ENCODE results near the gene ATP5PO. TPM values are rescaled to one million over a fixed set of nuclear protein-coding genes. Genes with fewer than 3 reads are reported as not detected.
A peak's percentile ranks its signal among the peaks of the same experiment; 100 is the strongest.

The ATP5PO gene
- total RNA-seq, 1 experiment from 2014 or later: 254 TPM

DNA sequence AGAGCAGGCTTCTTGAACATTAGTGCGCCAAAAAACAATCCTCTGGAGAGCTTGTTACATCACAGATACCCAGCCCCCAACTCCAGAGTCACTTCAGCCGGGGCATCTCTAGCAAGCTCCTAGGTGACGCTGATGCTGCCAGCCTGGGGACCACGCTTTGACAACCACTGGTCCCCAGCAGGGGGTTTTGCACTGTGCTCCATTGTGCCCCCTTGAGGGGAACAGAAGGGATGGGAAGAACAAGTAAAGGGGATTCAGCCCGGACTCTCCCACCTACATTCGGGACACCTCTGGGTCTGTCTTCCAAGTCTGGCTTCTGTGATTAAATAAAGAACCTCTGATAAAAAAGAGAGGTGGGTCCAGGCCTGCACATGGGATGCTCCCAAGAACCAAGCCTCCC, 60.4 kb downstream of the ATP5PO start:
- ChIA-PET CTCF (no interaction called here), POLR2A (ENCODE audit: low non-redundant PET) (no interaction called here)
- no peaks in the 10 kb centered on the region for H3K4me1 ChIP-seq (ENCODE audit: insufficient read depth, low read length, poor library complexity, severe bottlenecking)
- no peak overlapping the region for H3K27ac ChIP-seq (ENCODE audit: low read depth, low read length, poor library complexity, severe bottlenecking)
- H3K27me3 ChIP-seq (replicated peaks; ENCODE audit: insufficient read depth, low read depth, low read length, poor library complexity): no peaks in the 10 kb centered on the region
- intact Hi-C loops (cut with micrococcal nuclease; ENCODE audit: unreplicated experiment): no loop called here
- DNase-seq (ENCODE audit: low spot score): no peak
- H3K4me3 ChIP-seq (ENCODE audit: low read depth, low read length, poor library complexity, severe bottlenecking): no peak overlapping the region
- no TSS peak for BruUV-seq (replicated peaks)
- TF ChIP-seq EZH2 (IDR thresholded peaks at IDR 0.05; ENCODE audit: borderline replicate concordance, low read depth, low read length, poor library complexity, severe bottlenecking): no peak
- TF ChIP-seq, protein P1, sequence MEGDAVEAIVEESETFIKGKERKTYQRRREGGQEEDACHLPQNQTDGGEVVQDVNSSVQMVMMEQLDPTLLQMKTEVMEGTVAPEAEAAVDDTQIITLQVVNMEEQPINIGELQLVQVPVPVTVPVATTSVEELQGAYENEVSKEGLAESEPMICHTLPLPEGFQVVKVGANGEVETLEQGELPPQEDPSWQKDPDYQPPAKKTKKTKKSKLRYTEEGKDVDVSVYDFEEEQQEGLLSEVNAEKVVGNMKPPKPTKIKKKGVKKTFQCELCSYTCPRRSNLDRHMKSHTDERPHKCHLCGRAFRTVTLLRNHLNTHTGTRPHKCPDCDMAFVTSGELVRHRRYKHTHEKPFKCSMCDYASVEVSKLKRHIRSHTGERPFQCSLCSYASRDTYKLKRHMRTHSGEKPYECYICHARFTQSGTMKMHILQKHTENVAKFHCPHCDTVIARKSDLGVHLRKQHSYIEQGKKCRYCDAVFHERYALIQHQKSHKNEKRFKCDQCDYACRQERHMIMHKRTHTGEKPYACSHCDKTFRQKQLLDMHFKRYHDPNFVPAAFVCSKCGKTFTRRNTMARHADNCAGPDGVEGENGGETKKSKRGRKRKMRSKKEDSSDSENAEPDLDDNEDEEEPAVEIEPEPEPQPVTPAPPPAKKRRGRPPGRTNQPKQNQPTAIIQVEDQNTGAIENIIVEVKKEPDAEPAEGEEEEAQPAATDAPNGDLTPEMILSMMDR (conservative IDR thresholded peaks at IDR 0.05; ENCODE audit: low read depth, low read length): peak; percentile 44
- H3K36me3 ChIP-seq (ENCODE audit: insufficient read depth, low read length, poor library complexity, severe bottlenecking): no peaks in the 10 kb centered on the region
- no peaks in the 10 kb centered on the region for H3K9me3 ChIP-seq (ENCODE audit: low read depth, low read length, poor library complexity, severe bottlenecking)

DNA sequence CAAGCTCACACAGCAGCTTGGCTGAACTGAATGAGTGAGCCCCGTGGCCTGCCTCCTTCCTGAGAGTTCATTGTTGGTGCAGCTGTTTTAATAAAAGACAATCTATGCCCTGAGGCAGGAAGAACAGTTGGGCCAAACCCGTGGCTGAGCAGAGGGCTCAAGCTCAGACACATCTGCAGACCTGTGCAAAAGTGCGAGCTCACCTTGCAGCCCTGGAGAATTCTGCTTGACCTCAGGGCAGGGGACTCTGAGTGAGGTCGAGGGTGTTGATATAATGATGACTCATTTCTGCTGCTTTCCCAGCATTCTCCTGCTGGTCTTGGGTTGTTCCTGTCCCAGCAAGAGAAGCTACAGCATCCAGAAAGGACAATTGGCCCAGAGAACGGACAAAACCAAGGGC, 61.0 kb downstream of the ATP5PO start:
- H3K27ac ChIP-seq (ENCODE audit: low read depth, low read length, poor library complexity, severe bottlenecking): no peak overlapping the region
- H3K36me3 ChIP-seq (ENCODE audit: insufficient read depth, low read length, poor library complexity, severe bottlenecking): no peaks in the 10 kb centered on the region
- no peak overlapping the region for H3K4me3 ChIP-seq (ENCODE audit: low read depth, low read length, poor library complexity, severe bottlenecking)
- no peaks in the 10 kb centered on the region for H3K9me3 ChIP-seq (ENCODE audit: low read depth, low read length, poor library complexity, severe bottlenecking)
- no peaks in the 10 kb centered on the region for H3K4me1 ChIP-seq (ENCODE audit: insufficient read depth, low read length, poor library complexity, severe bottlenecking)
- ChIA-PET POLR2A (ENCODE audit: low non-redundant PET) (no interaction called here), CTCF (no interaction called here)
- TF ChIP-seq, protein P1 (conservative IDR thresholded peaks at IDR 0.05; ENCODE audit: low read depth, low read length): no peak
- TF ChIP-seq EZH2 (IDR thresholded peaks at IDR 0.05; ENCODE audit: borderline replicate concordance, low read depth, low read length, poor library complexity, severe bottlenecking): no peak
- intact Hi-C loops (cut with micrococcal nuclease; ENCODE audit: unreplicated experiment): no loop called here
- no peak for DNase-seq (ENCODE audit: low spot score)
- no TSS peak for BruUV-seq (replicated peaks)
- no peaks in the 10 kb centered on the region for H3K27me3 ChIP-seq (replicated peaks; ENCODE audit: insufficient read depth, low read depth, low read length, poor library complexity)

Other genes with a start within 250 kb of the ATP5PO start
- gene MRPS6, start 157.8 kb upstream of the ATP5PO start, total RNA-seq (2021): 99.7 and 115 TPM in 2 replicates
- gene SLC5A3, start 157.8 kb upstream of the ATP5PO start, total RNA-seq (2021): 18.4 and 20.5 TPM in 2 replicates

Data from A673 (cell line).